ENCODE data around the gene ZSCAN2.

DNA sequence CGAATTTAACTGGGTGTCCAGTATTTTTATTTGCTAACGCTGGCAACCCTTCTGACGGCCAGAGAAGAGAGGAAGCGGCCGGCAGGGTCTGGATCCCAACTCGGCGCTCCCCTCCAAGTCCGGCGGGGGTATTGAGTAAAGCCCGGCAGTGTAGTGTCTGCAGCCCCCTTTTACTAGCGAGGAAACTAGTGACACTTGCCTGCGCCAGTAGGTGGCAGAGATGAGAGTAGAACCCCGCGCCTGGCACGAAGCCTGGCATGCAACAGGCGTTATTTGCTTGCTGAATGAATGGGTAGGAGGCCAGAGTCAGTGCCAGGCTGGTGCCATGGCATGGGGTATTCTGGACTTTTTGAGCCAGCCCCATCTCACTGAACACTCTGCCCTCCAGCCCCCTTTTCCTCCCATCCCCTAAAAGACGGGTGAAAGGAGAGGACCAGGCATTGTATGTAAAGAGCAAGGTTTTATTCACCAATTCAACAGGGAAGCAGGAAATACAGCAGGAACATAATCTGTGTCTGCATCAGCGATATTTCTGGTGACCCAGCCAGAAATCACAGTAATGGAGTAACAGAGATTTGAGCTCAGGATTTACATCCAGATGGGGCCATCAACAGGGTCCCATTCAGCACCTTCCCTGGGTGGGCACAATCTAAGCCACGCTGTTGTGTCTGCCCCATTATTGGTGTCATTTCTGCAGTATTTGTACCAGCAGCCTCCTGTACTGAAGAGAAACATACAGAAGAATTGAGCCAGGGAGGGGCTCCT lies 54.1 kb downstream of the ZSCAN2 start:
- TF ChIP-seq POLR2A (IDR thresholded peaks at IDR 0.05; ENCODE audit: low read depth, low read length) (no peak), TAF1 (IDR thresholded peaks at IDR 0.05; ENCODE audit: low read depth, low read length) (no peak), POLR2AphosphoS5 (IDR thresholded peaks at IDR 0.05; ENCODE audit: low read depth, low read length) (no peak), SPI1 (IDR thresholded peaks at IDR 0.05; ENCODE audit: low read depth, low read length) (no peak), POU2F2 (IDR thresholded peaks at IDR 0.05; ENCODE audit: low read depth, low read length) (no peak)
